Cerebellar nuclear complex (tissue), 1 donor: ENCODE data around the gene WDR6.

Experiments used
- DNase-seq, 2 experiments: peaks; one replicate each; lab custom pipeline; 2025; lab: John Stamatoyannopoulos, UW

Gene WDR6

DNA sequence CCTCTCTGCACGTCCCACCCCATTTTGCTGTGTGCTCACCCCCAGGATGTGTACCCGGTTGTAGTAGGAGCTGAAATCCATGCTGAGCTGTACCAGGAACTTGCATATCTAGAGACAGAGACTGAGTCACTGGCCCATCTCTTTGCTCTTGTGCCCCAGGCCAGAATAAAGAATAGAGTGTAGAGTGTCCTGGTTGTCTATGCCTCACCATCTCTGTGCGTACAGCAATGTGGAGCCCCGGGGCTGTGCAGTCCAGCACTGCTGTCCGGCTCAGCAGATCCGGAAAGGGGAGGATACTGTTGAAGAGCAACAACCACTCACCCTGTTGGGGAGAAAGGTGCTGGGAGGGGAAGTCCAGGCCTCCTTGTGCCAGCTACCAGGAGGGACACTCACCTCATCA is 8.6 kb downstream of the WDR6 start:
- no peak for DNase-seq

DNA sequence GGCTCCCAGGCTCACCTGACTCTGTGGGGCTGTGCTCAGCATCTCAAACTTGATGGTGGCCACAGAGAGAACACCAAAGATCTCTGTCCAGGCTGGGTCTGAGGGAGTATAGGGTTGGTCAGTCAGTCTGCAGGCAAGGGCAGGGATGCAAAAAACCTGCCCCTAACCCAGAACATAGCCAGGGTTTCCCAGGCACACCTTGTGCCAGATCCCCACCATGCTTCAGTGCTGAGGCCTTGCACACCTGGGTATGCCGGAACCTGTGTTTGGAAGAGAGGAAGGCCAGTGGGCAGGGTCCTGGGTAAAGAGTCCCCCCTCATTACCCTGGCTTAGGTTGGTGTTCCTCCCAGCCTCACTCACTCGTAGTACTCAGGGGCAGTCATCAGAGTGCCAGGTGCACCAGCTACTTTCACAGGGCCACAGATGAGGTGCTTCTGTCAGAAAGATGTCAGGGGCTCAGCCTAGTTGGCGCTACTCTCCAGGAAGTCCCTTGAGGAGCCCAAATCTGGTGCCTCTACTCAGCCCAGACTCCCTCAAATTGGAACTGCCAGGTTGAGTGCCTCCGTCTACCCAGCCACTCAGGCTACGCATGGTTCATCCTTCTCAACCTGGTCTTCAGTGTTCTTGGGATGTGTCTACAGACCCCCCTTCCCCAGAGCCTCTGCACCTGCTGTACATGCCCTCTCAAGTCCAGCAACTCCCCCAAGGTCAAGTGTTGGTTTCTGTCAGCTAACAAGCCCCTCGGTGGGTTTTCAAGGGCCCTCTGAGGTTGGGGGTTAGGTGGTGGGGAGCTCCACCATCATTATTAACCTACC is 9.4 kb downstream of the WDR6 start:
- no peak for DNase-seq

DNA sequence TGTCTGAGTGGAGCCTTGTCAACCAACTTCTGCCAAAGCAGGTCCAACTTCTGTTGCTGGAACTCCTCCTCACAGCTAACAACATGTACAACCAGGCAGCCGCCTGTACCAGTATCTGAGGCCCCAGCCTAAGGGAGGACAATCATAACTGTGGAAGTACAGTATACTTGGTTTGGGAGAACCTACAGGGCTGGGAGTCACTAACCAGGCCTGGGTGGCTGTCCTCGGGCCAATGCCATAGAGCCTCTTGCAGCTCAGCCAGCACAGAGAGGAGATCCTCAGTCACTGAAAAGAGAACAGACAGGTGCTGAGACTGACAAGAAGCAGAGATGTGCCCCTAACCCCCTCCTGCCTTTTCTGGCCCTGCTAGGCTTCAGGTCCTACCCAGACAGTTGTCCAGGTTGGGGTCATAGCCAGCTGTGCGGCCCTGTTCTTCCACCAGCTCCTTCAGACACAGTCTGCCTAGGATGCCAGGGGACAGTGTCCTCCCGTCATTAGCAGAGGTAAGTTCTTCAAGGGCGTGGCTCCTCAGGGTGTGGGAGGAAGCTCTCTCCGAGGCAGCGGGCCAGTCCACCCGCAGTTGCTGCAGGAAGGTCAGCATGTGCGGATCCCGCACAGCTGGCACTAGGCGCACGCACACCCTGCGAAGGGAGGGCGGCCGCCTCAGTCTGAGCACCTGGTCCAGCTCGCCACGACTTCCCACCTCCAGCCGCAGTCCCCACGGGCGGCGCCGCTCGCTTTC is 10.2 kb downstream of the WDR6 start:
- DNase-seq = no peak

DNA sequence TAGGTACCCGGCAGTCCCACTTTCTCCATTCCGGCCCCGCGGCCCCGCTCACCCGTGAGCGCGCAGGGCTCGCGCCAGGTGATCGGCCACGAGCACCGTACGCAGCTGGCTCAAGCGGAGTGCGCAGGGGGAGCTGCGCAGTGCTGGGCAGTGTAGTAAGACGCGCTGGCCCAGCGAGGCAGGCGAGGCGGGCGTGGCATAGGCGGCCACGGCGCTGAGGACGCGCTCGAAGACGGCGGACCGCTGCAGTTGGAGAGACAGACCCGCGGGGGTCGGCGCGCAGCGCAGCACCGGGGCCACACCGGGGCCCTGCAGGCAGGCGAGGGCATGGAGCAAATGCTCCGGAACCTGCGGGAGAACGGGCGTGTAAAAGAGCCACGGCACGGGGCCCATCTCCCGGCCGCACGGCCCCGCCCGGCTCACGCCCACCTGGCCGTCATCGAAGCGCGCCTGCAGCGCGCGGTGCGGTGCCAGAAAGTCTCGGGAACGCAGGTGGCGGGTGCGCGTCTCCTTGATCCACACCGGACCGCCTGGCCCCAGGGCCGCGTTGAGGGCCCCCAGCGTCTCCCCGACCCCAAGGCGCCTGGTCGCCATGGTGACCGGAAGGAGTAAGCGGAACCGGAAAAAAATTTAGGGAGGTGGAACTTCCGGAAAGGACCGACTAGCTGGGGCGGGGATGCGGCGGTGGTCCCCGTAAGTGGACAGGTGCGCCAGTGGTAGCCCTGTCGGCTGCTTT is 10.9 kb downstream of the WDR6 start, which contains the start of gene DALRD3:
Gene DALRD3, minus strand, starts transcription at position 610 of the 736 bp plus-strand sequence. Its CDS starts 16 bp downstream, at position 594.
- peak in 1 of 2 experiments; percentile 58 for DNase-seq

DNA sequence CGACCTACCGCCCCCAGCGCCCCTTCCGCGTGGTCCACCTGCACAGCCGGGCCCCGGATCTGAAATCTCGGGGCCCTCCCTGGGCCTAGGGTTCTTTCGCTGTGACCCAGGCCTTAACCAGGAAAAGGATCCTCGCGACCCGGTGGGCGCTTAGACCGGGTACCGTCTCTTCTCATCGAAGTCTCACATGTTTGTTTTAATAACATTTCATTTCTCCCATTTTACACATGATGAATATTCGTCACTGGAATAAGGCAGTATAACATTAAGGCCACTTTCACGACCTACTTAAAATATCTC is 11.5 kb downstream of the WDR6 start:
- DNase-seq = no peak

DNA sequence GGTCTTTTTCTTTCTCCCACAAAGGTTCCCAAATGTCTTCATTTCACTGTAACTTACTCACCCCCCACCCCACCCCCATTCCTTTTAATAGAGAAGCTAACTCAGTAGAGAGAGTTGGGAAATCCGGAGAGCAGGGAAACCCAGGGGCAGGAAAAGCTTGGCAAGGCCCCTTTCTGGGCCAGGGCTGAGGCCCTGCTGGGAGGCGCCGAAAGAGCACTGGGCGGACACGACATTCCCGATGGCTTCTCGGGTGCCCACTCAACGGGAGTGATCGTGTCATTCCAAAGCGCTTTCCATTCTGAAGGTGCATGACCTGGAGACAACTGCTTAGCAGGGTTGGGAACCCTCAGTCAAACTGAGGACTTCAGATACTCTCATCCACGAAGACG is 12.7 kb downstream of the WDR6 start:
- DNase-seq = no peak

DNA sequence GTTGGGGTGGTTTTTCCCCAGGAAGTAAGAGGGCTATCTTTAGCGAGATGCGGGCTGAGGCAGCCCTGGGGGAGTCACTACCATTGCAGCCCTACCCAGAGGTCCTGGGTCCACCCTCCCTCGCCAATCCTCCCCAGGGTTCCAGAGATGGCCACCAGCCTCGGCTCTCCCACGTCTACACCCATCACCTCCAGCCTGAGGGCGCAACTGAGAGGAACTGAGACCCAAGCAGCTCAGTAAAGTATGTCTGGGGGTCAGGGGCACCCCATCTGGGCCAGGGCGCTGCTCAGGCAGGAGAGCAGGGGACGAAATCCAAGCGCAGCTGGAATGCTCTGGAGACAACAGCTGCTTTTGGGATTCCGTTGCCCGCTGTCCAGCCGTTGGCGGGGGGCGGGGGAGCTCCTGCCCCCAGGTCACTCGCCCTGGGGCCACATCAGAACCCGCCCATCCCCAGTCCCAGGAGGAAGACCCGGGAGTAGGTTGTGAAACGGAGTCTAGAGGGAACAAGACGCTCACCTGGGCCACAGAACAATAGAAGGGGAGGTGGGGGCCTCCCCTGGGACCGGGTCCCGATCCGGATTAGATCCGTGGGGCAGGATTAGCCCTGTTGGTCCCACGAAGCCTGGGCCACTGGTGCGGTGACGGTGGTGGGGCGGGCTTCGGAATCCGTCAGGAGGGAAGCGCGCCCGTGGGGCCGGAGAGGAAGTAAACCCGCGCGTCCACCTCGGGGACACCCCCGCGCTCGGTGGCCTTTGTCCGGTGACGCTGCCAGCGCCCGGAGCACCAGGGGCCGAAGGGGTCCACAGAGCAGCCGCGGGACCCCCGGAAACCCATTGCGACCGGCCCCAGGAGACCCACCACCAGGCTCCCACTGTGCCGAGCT is 13.4 kb downstream of the WDR6 start:
- no peak for DNase-seq

DNA sequence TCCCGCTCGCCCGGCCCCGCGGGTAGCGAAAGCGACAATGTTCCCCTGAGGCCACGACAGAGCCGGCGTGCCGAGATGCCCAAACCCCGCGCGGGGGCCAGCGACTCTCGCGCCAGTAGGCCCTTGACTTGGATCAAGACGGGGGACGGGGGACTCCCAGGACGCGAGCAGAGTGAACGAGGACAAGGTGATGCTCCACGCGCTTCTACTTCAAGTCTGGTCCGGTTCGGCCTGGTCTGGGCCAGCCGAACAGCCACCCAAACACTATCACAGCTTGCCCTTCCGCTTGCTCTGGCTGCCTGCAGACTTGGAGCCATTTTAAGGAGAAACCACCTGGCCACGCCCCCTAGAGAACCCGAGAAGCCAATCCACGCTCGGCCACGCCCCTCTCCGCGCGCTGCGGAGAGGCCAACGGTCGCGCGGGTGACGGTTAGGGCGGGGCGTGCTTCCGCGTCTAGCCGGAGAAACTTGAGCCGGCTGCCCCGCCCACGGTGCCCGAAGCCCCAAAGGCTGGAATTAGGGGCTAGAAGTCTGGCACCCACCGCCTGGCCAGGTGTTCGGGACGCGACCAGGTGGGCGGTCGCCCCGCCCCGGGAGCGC is 14.1 kb downstream of the WDR6 start:
- DNase-seq = peak; percentile 82 to 84

DNA sequence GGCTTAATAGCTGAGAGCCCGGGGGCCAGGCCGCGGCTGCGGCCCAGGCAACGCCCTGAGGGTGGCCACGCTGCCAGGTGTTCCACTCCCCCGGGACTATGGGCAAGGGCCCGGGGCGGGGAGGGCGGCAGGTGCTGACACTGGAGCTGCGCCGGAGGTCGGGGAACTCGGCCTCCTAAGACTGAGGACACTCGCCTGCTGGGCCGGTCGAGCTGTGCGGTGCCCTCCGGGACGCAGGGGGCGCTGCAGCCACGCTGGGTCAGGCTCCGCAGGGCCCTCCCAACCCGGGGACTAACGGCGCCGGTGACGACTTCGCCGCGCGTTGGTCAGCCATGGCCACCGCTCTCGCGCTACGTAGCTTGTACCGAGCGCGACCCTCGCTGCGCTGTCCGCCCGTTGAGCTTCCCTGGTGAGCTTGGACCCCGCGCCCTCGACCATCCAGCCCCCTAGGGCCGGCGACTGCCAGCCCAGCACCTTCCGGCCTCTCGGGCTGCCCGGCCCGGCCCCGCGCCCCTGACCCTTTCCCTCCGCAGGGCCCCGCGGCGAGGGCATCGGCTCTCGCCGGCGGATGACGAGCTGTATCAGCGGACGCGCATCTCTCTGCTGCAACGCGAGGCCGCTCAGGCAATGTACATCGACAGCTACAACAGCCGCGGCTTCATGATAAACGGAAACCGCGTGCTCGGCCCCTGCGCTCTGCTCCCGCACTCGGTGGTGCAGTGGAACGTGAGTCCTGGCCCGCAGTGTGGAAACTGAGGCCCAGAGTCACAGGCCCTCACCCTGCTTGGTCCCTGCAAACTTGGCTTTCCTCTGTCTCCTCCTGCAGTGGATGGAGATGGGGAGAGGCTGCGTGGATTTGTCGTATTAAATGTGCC is 14.9 kb downstream of the WDR6 start, which contains the start of gene NDUFAF3:
Gene NDUFAF3, plus strand, starts transcription at position 309 of the 875 bp plus-strand sequence. Its CDS starts 24 bp downstream, at position 333.
- DNase-seq = peak in 1 of 2 experiments; percentile 36

DNA sequence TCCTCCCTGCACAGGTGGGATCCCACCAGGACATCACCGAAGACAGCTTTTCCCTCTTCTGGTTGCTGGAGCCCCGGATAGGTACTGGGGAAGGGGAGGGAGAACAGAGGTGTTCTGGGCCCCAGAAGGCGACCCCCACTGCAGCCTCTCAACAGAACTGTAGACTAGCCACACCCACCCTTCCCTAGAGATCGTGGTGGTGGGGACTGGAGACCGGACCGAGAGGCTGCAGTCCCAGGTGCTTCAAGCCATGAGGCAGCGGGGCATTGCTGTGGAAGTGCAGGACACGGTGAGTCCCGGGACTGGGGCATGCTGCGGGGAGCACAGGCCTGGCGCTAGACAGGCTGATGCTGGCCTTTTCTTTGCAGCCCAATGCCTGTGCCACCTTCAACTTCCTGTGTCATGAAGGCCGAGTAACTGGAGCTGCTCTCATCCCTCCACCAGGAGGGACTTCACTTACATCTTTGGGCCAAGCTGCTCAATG is 15.5 kb downstream of the WDR6 start:
- no peak for DNase-seq

DNA sequence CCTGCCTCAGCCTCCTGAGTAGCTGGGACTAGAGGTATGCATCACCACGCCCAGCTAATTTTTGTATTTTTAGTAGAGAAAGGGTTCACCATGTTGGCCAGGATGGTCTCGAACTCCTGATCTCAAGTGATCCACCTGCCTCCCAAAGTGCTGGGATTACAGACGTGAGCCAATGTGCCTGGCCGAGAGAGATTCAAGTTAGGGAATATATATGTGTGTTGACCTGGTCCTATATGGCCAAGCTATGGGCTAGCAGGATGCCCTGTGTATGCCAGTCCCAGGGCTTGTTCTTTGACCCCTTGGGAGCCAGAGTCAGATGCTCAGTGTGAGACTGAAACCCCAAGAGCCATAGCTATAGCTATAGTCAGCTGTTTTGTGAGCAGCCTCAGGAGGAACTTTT is 16.6 kb downstream of the WDR6 start:
- no peak for DNase-seq

DNA sequence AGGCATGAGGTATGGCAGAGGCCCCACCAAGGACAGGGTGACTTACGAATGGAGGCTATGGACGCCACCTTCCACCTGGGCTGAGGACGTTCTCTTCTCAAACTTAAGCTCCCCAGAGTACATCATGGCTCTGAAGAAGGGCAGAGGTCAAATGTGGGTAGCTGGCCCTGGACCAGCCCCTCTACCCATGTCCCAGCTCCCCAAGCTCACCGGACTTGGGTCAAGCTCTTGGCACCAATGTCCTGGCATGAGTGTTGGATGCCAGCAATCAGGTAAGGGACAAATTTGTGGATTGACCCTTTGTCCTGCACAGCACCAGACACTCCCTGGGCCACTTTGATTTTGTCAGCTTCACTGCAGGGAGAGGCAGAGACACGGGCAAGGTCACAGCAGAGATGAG is 17.3 kb downstream of the WDR6 start:
- no peak for DNase-seq

DNA sequence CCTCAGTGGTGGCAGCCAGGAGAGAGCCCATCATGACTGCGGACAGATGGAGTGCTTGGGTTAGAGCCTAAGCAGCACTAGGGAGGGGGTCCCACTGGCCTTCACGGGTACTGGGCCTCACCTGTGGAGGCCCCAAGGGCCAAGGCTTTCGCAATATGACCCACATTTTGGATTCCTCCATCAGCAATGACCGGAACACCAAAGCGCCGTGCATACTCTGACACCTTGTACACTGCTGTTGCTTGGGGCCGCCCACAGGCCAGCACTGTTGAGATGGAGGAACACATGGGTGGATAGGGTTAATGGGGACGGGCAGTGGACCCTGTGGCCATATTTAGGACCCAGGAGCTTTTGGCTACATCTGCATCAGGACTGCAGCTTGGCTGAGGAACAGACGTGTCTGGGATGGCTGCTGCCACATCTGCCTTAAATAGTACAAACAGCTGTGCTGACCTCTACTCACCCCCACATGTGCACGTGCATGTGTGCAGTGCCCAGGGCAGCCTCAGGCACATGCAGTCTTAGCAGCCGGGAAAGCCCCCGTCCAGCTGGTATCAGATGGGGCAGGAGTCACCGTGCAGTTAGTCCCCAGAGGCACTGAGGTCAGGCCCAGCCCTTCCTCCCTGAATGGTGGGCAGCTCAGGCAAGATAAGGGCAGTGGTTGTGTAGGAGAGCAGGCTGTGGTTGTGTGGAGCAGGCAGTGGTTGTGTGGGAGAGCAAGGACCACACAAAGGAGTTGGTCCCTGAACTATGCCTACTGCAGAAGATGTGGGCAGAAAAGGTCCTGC is 18.0 kb downstream of the WDR6 start:
- no peak for DNase-seq

DNA sequence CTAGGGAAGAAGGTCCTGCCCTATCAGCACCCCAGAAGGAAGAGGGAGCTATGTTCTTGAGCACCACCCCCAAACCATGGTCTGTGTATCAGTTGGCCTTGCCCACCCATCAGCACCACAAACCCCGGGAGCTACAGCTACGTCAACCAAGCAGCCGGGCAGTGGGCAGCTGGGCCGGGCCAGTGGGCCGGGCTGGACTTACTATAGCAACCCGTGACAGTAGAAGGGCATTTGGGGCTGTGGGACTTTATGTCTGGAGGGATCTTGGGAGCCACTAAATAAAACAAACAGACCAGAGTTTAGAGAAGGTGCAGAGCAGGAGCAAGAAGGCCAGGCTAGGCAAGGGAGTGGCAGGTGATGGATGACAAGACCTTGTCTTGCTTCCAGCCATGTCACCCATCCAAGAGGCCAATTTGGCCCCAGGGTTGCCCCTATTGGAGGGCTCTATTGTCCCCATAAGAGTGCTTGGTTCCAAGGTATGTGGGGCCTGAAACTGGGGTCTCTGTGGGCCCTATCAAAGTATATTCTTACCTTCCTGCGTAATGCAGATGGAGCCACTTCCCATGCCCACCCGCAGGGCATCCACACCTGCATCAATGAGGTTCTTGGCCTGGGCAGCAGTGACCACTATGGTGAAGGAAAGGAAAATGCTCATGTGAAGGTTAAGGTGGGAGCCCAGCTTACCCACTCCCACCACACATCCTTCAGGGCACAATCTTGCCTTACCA is 18.8 kb downstream of the WDR6 start:
- no peak for DNase-seq

DNA sequence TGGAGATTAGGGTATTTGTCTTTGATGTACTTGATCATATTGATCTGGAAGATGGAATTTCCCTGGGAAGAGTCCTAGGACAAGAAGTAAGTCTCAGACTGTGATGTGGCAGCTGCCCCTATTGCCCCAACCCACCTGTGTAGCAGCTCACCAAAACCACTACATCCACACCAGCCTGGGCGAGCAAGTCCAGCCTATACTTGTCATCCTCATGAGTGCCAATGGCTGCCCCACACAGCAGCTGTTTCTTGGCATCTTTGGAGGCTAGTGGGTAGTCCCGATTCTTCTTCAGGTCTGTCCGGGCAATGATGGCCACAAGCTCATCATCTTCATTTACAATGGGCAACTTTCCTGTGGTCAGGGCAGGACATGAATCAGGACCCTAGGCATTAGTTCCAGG is 19.3 kb downstream of the WDR6 start:
- DNase-seq = no peak

DNA sequence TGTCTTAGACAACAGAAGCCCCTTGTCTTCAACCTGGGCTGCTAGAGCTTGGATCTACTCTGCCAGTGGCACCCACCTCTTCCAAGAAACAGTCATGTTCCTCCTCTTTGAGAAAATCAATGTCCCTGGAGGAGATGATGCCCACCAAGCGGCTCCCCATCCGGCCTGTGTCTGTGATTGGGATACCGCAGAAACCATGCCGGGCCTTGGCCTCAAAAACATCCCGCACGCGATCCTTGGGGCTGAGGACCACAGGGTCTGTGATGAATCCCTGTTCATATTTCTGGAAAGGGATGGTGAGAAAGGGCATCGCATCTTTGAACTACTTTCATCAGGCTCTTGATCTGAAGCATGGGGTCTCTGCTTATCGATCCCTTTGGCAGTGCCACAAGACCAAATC is 20.4 kb downstream of the WDR6 start:
- no peak for DNase-seq

DNA sequence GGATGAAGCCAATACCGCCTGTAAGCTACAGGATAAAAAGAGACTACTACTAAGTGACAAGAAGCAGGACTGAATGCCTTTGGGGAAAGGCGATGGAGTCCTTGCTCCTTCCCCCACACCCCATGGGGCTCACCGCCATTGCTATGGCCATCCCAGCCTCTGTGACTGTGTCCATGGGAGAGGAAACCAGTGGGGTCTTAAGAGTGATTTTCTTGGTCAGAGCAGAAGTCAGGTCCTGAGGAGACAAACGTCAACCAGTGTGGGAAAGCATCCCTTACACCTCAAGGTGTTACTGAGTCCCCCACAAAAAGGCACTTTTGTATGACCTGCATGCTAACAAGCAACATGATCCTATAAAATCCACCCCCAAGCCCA is 21.1 kb downstream of the WDR6 start:
- DNase-seq = no peak
